ENCODE results near the gene CPS1.

- no peak for TF ChIP-seq POLR2A (IDR thresholded peaks at IDR 0.05; ENCODE audit: low read length)
- TF ChIP-seq GATA1 (IDR thresholded peaks at IDR 0.05; ENCODE audit: low read depth, low read length), result no peak
Observed at GRCh38 chr2:210528716-210529115, 27.7 kb upstream of the CPS1 start.
